Caco-2 (cell line): ENCODE data around the gene USP46. TPM values are rescaled to one million over a fixed set of nuclear protein-coding genes. Genes with fewer than 3 reads are reported as not detected.

ENCODE experiments used
- BruUV-seq: library from RNA; stranded (reverse); fragments of 400-500 nt; replicated peaks from 2 replicates; lab custom pipeline; 2021; lab: Mats Ljungman, UMichigan
- CTCF ChIA-PET: fragments of 300-600 bp; sonication (Branson Sonifier 250); formaldehyde crosslinking; loops from one replicate; lab custom pipeline; 2022; ENCODE audit warnings: antibody characterized with exemption; lab: Charles Lee
- POLR2A ChIA-PET: fragments of 300-600 bp; sonication (Branson Sonifier 250); formaldehyde crosslinking; loops from one replicate; lab custom pipeline; 2022; ENCODE audit warnings: antibody characterized with exemption; lab: Charles Lee
- DNase-seq, 2 experiments: peaks; one replicate each; pipeline versions ENCODE4 v3.0.0 to v3.0.0-alpha.2; 2020 to 2022
- H3K27me3 ChIP-seq: replicated peaks from 2 replicates; pipeline ENCODE4 v1.6.0; 2011; ENCODE audit warnings: low read length; ENCODE audit not compliant: control insufficient read depth, insufficient read depth
- H3K36me3 ChIP-seq: 2 replicates; pipeline ENCODE4 v1.5.1; 2011; ENCODE audit warnings: low read length; ENCODE audit not compliant: control insufficient read depth, insufficient read depth
- H3K4me1 ChIP-seq: fragments of 250-450 bp; sonication (Bioruptor Pico); 2 replicates; pipeline ENCODE4 v1.5.1; 2020; ENCODE audit warnings: mild to moderate bottlenecking
- H3K4me3 ChIP-seq: 2 replicates; pipeline ENCODE4 v1.5.1; 2011; ENCODE audit warnings: low read depth, mild to moderate bottlenecking, control low read depth, low read length
- H3K9me3 ChIP-seq: fragments of 250-450 bp; sonication (Bioruptor Pico); 2 replicates; pipeline ENCODE4 v1.5.1; 2020; ENCODE audit warnings: mild to moderate bottlenecking, moderate library complexity
- H3K27ac Mint-ChIP-seq: one replicate; pipeline ENCODE4 v1.8.0; 2022; ENCODE audit warnings: mixed read lengths; ENCODE audit not compliant: unreplicated experiment
- H3K27me3 Mint-ChIP-seq: one replicate; pipeline ENCODE4 v1.8.0; 2022; ENCODE audit warnings: mixed read lengths; ENCODE audit not compliant: insufficient read depth, unreplicated experiment
- H3K36me3 Mint-ChIP-seq: one replicate; pipeline ENCODE4 v1.8.0; 2022; ENCODE audit warnings: mild to moderate bottlenecking, mixed read lengths; ENCODE audit not compliant: insufficient read depth, unreplicated experiment
- H3K4me1 Mint-ChIP-seq: one replicate; pipeline ENCODE4 v1.8.0; 2022; ENCODE audit warnings: low read depth, mixed read lengths; ENCODE audit not compliant: unreplicated experiment
- H3K4me3 Mint-ChIP-seq: one replicate; pipeline ENCODE4 v1.8.0; 2022; ENCODE audit warnings: mild to moderate bottlenecking, moderate library complexity, mixed read lengths; ENCODE audit not compliant: unreplicated experiment
- H3K9me3 Mint-ChIP-seq: one replicate; pipeline ENCODE4 v1.8.0; 2022; ENCODE audit warnings: mixed read lengths; ENCODE audit not compliant: unreplicated experiment
- intact Hi-C: fragments of 100-400 bp; cut with micrococcal nuclease; formaldehyde crosslinking; loops from one replicate; pipeline ENCODE4 v1.10.0; 2022; ENCODE audit not compliant: unreplicated experiment
- total RNA-seq: library from RNA; stranded (reverse); gene quantifications from 2 replicates; pipeline ENCODE4 v1.2.3, GENCODE V29; 2022
- TF ChIP-seq, protein P1 (sequence below), 2 experiments: fragments of 200-600 bp in 1 of 2; IDR thresholded peaks; 1 replicate in 1 of 2; 2 replicates in 1 of 2; pipeline versions ENCODE4 v1.5.1 to v1.8.0; 2011 to 2022; ENCODE audit warnings: antibody characterized with exemption in 1 of 2, control low read depth in 1 of 2, inconsistent platforms in 1 of 2, low read depth in 1 of 2, low read length in 1 of 2, mild to moderate bottlenecking in 1 of 2, moderate library complexity in 1 of 2; ENCODE audit not compliant: insufficient read depth in 1 of 2, severe bottlenecking in 1 of 2, unreplicated experiment in 1 of 2

The USP46 gene
- total RNA-seq, 1 experiment from 2014 or later: 32.2 TPM

- H3K36me3 ChIP-seq: no peaks in the 10 kb centered on the region
- Mint-ChIP-seq H3K27ac (no peak overlapping the region), H3K27me3 (peaks cover 3% of the 10 kb centered on the region), H3K4me1 (peaks cover 10% of the 10 kb centered on the region), H3K36me3 (no peaks in the 10 kb centered on the region), H3K4me3 (no peak overlapping the region), H3K9me3 (no peaks in the 10 kb centered on the region)
- intact Hi-C loops: loop anchor here (10.0 kb wide), 1 partner anchor 113 kb away; no protein-coding TSS in a partner anchor
- POLR2A ChIA-PET: no interaction called here
- no peaks in the 10 kb centered on the region; the same call in 1 of the 2 replicates for H3K27me3 ChIP-seq
- CTCF ChIA-PET: no interaction called here
- no peaks in the 10 kb centered on the region for H3K4me1 ChIP-seq
- no peak for DNase-seq
- no peak overlapping the region for H3K4me3 ChIP-seq
- no TSS peak for BruUV-seq
- no peaks in the 10 kb centered on the region for H3K9me3 ChIP-seq
- TF ChIP-seq, protein P1, sequence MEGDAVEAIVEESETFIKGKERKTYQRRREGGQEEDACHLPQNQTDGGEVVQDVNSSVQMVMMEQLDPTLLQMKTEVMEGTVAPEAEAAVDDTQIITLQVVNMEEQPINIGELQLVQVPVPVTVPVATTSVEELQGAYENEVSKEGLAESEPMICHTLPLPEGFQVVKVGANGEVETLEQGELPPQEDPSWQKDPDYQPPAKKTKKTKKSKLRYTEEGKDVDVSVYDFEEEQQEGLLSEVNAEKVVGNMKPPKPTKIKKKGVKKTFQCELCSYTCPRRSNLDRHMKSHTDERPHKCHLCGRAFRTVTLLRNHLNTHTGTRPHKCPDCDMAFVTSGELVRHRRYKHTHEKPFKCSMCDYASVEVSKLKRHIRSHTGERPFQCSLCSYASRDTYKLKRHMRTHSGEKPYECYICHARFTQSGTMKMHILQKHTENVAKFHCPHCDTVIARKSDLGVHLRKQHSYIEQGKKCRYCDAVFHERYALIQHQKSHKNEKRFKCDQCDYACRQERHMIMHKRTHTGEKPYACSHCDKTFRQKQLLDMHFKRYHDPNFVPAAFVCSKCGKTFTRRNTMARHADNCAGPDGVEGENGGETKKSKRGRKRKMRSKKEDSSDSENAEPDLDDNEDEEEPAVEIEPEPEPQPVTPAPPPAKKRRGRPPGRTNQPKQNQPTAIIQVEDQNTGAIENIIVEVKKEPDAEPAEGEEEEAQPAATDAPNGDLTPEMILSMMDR (IDR thresholded peaks at IDR 0.05; ENCODE audit: insufficient read depth in 1 of 2, low read depth in 1 of 2, low read length in 1 of 2, severe bottlenecking in 1 of 2, unreplicated experiment in 1 of 2): no peak
Measured at GRCh38 chr4:52551487-52551886, 107.6 kb downstream of the USP46 start.

GRCh38 chr4:52550186-52550585 is 108.9 kb downstream of the USP46 start:
- H3K27me3 ChIP-seq: no peaks in the 10 kb centered on the region; the same call in 1 of the 2 replicates
- no peaks in the 10 kb centered on the region for H3K4me1 ChIP-seq
- BruUV-seq: no TSS peak
- TF ChIP-seq, protein P1 (IDR thresholded peaks at IDR 0.05; ENCODE audit: insufficient read depth in 1 of 2, low read depth in 1 of 2, low read length in 1 of 2, severe bottlenecking in 1 of 2, unreplicated experiment in 1 of 2): no peak
- intact Hi-C loops: loop anchor here (10.0 kb wide), 1 partner anchor 115 kb away; no protein-coding TSS in a partner anchor
- H3K36me3 ChIP-seq: no peaks in the 10 kb centered on the region
- H3K27ac Mint-ChIP-seq: no peak overlapping the region
- no peaks in the 10 kb centered on the region for H3K9me3 ChIP-seq
- H3K36me3 Mint-ChIP-seq: no peaks in the 10 kb centered on the region
- H3K4me1 Mint-ChIP-seq: peaks cover 6% of the 10 kb centered on the region
- no peak overlapping the region for H3K4me3 ChIP-seq
- DNase-seq: no peak
- peaks cover 3% of the 10 kb centered on the region for H3K27me3 Mint-ChIP-seq
- no peak overlapping the region for H3K4me3 Mint-ChIP-seq
- CTCF ChIA-PET: no interaction called here
- POLR2A ChIA-PET: no interaction called here
- H3K9me3 Mint-ChIP-seq: no peaks in the 10 kb centered on the region

- Mint-ChIP-seq H3K27ac (no peak overlapping the region), H3K4me1 (no peaks in the 10 kb centered on the region), H3K4me3 (no peak overlapping the region), H3K36me3 (no peaks in the 10 kb centered on the region), H3K9me3 (no peaks in the 10 kb centered on the region), H3K27me3 (peaks cover under 1% of the 10 kb centered on the region)
- DNase-seq: no peak
- intact Hi-C loops: loop anchor here (10.0 kb wide), 2 partner anchors 174 to 326 kb away; no protein-coding TSS in a partner anchor
- H3K36me3 ChIP-seq: no peaks in the 10 kb centered on the region
- TF ChIP-seq, protein P1 (IDR thresholded peaks at IDR 0.05; ENCODE audit: insufficient read depth in 1 of 2, low read depth in 1 of 2, low read length in 1 of 2, severe bottlenecking in 1 of 2, unreplicated experiment in 1 of 2): no peak
- no peaks in the 10 kb centered on the region for H3K4me1 ChIP-seq
- BruUV-seq: no TSS peak
- H3K27me3 ChIP-seq: no peaks in the 10 kb centered on the region; the same call in none of the 2 replicates
- no peaks in the 10 kb centered on the region for H3K9me3 ChIP-seq
- H3K4me3 ChIP-seq: no peak overlapping the region
- ChIA-PET POLR2A (no interaction called here), CTCF (no interaction called here)
Measured at GRCh38 chr4:52548818-52549570, 110.1 kb downstream of the USP46 start.
